NCI-H2227 treated with DMSO at 0.1 percent for 48 hours (cell line): ENCODE data around the gene CD1D.
"Not testable (repeated sequence)": the region's sequence is repeated elsewhere in the genome, so short reads cannot be mapped to it uniquely, and the experiment has no call there.

Source experiments
- DNase-seq: peaks from one replicate; lab custom pipeline; 2025; lab: John Stamatoyannopoulos, UW

The CD1D gene

GRCh38 chr1:158176849-158177699, 3.6 kb upstream of the CD1D start:
- DNase-seq: not testable (repeated sequence)

- DNase-seq: peak; percentile 42
Observed at GRCh38 chr1:158177700-158178450, 2.8 kb upstream of the CD1D start.

- no peak for DNase-seq
Observed at GRCh38 chr1:158179301-158180041, 1.2 kb upstream of the CD1D start.

GRCh38 chr1:158181577-158181922, 855 bp downstream of the CD1D start:
- no peak for DNase-seq

GRCh38 chr1:158185770-158186169, 5.1 kb downstream of the CD1D start:
- no peak for DNase-seq

- DNase-seq: no peak
Observed at GRCh38 chr1:158186180-158186579, 5.5 kb downstream of the CD1D start.

GRCh38 chr1:158188611-158189010, 7.9 kb downstream of the CD1D start:
- DNase-seq: no peak

- no peak for DNase-seq
Observed at GRCh38 chr1:158189624-158190023, 8.9 kb downstream of the CD1D start.

GRCh38 chr1:158191299-158191698, 10.6 kb downstream of the CD1D start:
- no peak for DNase-seq

- DNase-seq: no peak
Observed at GRCh38 chr1:158196461-158196860, 15.8 kb downstream of the CD1D start.

GRCh38 chr1:158199849-158200248, 19.2 kb downstream of the CD1D start:
- no peak for DNase-seq

GRCh38 chr1:158200527-158200926, 19.8 kb downstream of the CD1D start:
- DNase-seq: no peak

- DNase-seq: peak; percentile 36
Observed at GRCh38 chr1:158203693-158204457, 23.2 kb downstream of the CD1D start.

GRCh38 chr1:158204458-158204827, 23.7 kb downstream of the CD1D start:
- DNase-seq: no peak

GRCh38 chr1:158208586-158209116, 28.0 kb downstream of the CD1D start:
- no peak for DNase-seq

- no peak for DNase-seq
Observed at GRCh38 chr1:158212320-158212719, 31.6 kb downstream of the CD1D start.

- not testable (repeated sequence) for DNase-seq
Observed at GRCh38 chr1:158223445-158223844, 42.8 kb downstream of the CD1D start.

GRCh38 chr1:158227904-158228623, 47.4 kb downstream of the CD1D start:
- DNase-seq: no peak
